ENCODE data around the gene MTUS2.

The MTUS2 gene

GRCh38 chr13:29527511-29527910 lies 707.4 kb downstream of the MTUS2 start:
- Histone ChIP-seq H3K4me3 (replicated peaks; ENCODE audit: insufficient read depth, low read length) (no peak overlapping the region), H3K27ac (replicated peaks) (no peak overlapping the region), H3K27me3 (ENCODE audit: insufficient read depth, poor library complexity, severe bottlenecking) (no peaks in the 10 kb centered on the region)
- TF ChIP-seq GABPA (IDR thresholded peaks at IDR 0.05; ENCODE audit: low read depth) = no peak
- TF ChIP-seq REST (IDR thresholded peaks at IDR 0.05; ENCODE audit: insufficient replicate concordance, low read depth) = no peak
- TF ChIP-seq SPI1 (IDR thresholded peaks at IDR 0.05; ENCODE audit: borderline replicate concordance, low read depth) = no peak
- no peak for TF ChIP-seq POLR2AphosphoS5 (IDR thresholded peaks at IDR 0.05; ENCODE audit: low read depth)
- DNase-seq (ENCODE audit: low read depth in 1 of 2, low spot score in 1 of 2) = no peak

DNA sequence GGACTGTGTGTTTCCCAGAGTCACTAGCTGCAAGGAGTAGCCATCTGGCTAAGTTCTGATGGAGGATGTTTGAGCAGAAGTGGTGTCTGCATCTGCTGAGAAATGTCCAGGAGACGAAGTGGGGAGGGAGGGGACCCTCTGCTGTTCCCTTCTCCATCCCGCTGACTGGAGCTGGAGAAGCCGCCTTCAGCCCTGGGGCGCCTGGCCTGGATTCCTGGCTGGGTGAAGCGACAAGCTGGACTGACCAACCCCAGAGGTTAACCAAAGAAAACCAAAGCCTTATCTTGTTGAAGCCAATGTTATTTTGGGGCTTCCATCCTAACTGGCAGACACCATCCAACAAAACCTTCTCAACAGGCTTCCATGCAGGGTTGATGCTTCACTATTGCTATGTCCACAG lies 707.8 kb downstream of the MTUS2 start:
- H3K27me3 ChIP-seq (ENCODE audit: insufficient read depth, poor library complexity, severe bottlenecking) = no peaks in the 10 kb centered on the region
- TF ChIP-seq, protein P1, sequence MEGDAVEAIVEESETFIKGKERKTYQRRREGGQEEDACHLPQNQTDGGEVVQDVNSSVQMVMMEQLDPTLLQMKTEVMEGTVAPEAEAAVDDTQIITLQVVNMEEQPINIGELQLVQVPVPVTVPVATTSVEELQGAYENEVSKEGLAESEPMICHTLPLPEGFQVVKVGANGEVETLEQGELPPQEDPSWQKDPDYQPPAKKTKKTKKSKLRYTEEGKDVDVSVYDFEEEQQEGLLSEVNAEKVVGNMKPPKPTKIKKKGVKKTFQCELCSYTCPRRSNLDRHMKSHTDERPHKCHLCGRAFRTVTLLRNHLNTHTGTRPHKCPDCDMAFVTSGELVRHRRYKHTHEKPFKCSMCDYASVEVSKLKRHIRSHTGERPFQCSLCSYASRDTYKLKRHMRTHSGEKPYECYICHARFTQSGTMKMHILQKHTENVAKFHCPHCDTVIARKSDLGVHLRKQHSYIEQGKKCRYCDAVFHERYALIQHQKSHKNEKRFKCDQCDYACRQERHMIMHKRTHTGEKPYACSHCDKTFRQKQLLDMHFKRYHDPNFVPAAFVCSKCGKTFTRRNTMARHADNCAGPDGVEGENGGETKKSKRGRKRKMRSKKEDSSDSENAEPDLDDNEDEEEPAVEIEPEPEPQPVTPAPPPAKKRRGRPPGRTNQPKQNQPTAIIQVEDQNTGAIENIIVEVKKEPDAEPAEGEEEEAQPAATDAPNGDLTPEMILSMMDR (IDR thresholded peaks at IDR 0.05; ENCODE audit: insufficient read depth, low read length) = no peak
- no peak for TF ChIP-seq SPI1 (IDR thresholded peaks at IDR 0.05; ENCODE audit: borderline replicate concordance, low read depth)
- no peak for TF ChIP-seq REST (IDR thresholded peaks at IDR 0.05; ENCODE audit: insufficient replicate concordance, low read depth)
- no peak for TF ChIP-seq GABPA (IDR thresholded peaks at IDR 0.05; ENCODE audit: low read depth)
- no peak for TF ChIP-seq POLR2AphosphoS5 (IDR thresholded peaks at IDR 0.05; ENCODE audit: low read depth)
- no peak overlapping the region for H3K27ac ChIP-seq (replicated peaks)
- H3K4me3 ChIP-seq (replicated peaks; ENCODE audit: insufficient read depth, low read length) = no peak overlapping the region
- no peak for DNase-seq (ENCODE audit: low read depth in 1 of 2, low spot score in 1 of 2)

GRCh38 chr13:29529754-29530153 lies 709.6 kb downstream of the MTUS2 start:
- H3K4me3 ChIP-seq (replicated peaks; ENCODE audit: insufficient read depth, low read length) = no peak overlapping the region
- no peaks in the 10 kb centered on the region for H3K27me3 ChIP-seq (ENCODE audit: insufficient read depth, poor library complexity, severe bottlenecking)
- DNase-seq (ENCODE audit: low read depth in 1 of 2, low spot score in 1 of 2) = no peak
- TF ChIP-seq, protein P1 (IDR thresholded peaks at IDR 0.05; ENCODE audit: insufficient read depth, low read length) = no peak
- TF ChIP-seq GABPA (IDR thresholded peaks at IDR 0.05; ENCODE audit: low read depth) (no peak), REST (IDR thresholded peaks at IDR 0.05; ENCODE audit: insufficient replicate concordance, low read depth) (no peak), POLR2AphosphoS5 (IDR thresholded peaks at IDR 0.05; ENCODE audit: low read depth) (no peak), SPI1 (IDR thresholded peaks at IDR 0.05; ENCODE audit: borderline replicate concordance, low read depth) (no peak)
- H3K27ac ChIP-seq (replicated peaks) = no peak overlapping the region

Measured in HL-60 (cell line).